H1 (cell line): Measurements from ENCODE around the gene ITPR1. TPM values are rescaled to one million over a fixed set of nuclear protein-coding genes. Genes with fewer than 3 reads are reported as not detected.

Experiments
- CTCF ChIA-PET: fragments of 300-600 bp; sonication (Branson Sonifier 250); formaldehyde crosslinking; loops from one replicate; lab custom pipeline; 2021; ENCODE audit not compliant: partially characterized antibody; lab: Charles Lee
- POLR2A ChIA-PET: fragments of 300-600 bp; sonication (Branson Sonifier 250); formaldehyde crosslinking; loops from one replicate; lab custom pipeline; 2021; ENCODE audit warnings: inconsistent platforms; ENCODE audit not compliant: partially characterized antibody; lab: Charles Lee
- DNase-seq, 2 experiments: peaks; one replicate each; pipeline versions ENCODE4 v3.0.0 to v3.0.0-alpha.2; 2010 to 2022; ENCODE audit warnings: low spot score in 2 of 2, low read depth in 1 of 2, mixed read lengths in 1 of 2
- FAIRE-seq: peaks from 2 replicates; lab custom pipeline; 2011; peaks lifted over from hg19 to GRCh38; lab: Jason Lieb, UNC
- H2AFZ ChIP-seq: 2 replicates; pipeline ENCODE4 v1.8.1; 2012; ENCODE audit warnings: low read length, inconsistent platforms
- H2AK5ac ChIP-seq: 2 replicates; pipeline ENCODE4 v1.6.1; 2013; ENCODE audit warnings: low read depth, low read length
- H2BK120ac ChIP-seq: replicated peaks from 2 replicates; pipeline ENCODE3; 2013; ENCODE audit warnings: low read depth, low read length, inconsistent platforms
- H2BK12ac ChIP-seq: 2 replicates; pipeline ENCODE4 v1.6.1; 2013; ENCODE audit warnings: low read depth, low read length
- H2BK15ac ChIP-seq: 2 replicates; pipeline ENCODE4 v1.6.1; 2013; ENCODE audit warnings: low read length
- H2BK20ac ChIP-seq: 2 replicates; pipeline ENCODE4 v1.6.1; 2013; ENCODE audit warnings: low read length
- H2BK5ac ChIP-seq: 2 replicates; pipeline ENCODE4 v1.6.1; 2013; ENCODE audit warnings: low read depth, low read length
- H3K14ac ChIP-seq: 2 replicates; pipeline ENCODE4 v1.6.1; 2013; ENCODE audit warnings: inconsistent platforms; ENCODE audit not compliant: insufficient read length
- H3K18ac ChIP-seq: 2 replicates; pipeline ENCODE4 v1.6.1; 2013; ENCODE audit warnings: low read length; ENCODE audit errors: extremely low read depth
- H3K23ac ChIP-seq: 2 replicates; pipeline ENCODE4 v1.6.1; 2013; ENCODE audit warnings: inconsistent platforms; ENCODE audit not compliant: insufficient read length
- H3K23me2 ChIP-seq: 2 replicates; pipeline ENCODE4 v1.6.1; 2013; ENCODE audit warnings: low read depth, low read length
- H3K27ac ChIP-seq: 2 replicates; pipeline ENCODE4 v1.6.1; 2011; ENCODE audit warnings: low read depth, low read length, inconsistent platforms
- H3K27me3 ChIP-seq, 4 experiments: replicated peaks in 1 of 4; 1 replicate in 1 of 4; 2 replicates in 3 of 4; pipeline versions ENCODE4 v1.6.1 to v1.8.1; 2011 to 2013; ENCODE audit warnings: low read length in 3 of 4, mild to moderate bottlenecking in 3 of 4, inconsistent platforms in 2 of 4, mixed read lengths in 2 of 4, moderate library complexity in 1 of 4; ENCODE audit not compliant: control insufficient read depth in 3 of 4, insufficient read depth in 3 of 4; ENCODE audit errors: extremely low read depth in 1 of 4
- H3K36me3 ChIP-seq, 4 experiments: 2 replicates each; pipeline versions ENCODE4 v1.6.1 to v1.8.1; 2011 to 2013; ENCODE audit warnings: mild to moderate bottlenecking in 4 of 4, low read length in 3 of 4, moderate library complexity in 2 of 4, control low read depth in 1 of 4, inconsistent platforms in 1 of 4; ENCODE audit not compliant: insufficient read depth in 4 of 4, control insufficient read depth in 2 of 4
- H3K4ac ChIP-seq: replicated peaks from 2 replicates; pipeline ENCODE3; 2013; ENCODE audit warnings: low read length, low read depth, mixed read lengths, inconsistent platforms; ENCODE audit not compliant: insufficient read length
- H3K4me1 ChIP-seq, 4 experiments: replicated peaks in 1 of 4; 1 replicate in 1 of 4; 2 replicates in 3 of 4; pipeline versions ENCODE4 v1.6.1 to v1.8.1; 2011 to 2013; ENCODE audit warnings: low read length in 3 of 4, inconsistent platforms in 2 of 4, mixed read lengths in 1 of 4; ENCODE audit not compliant: insufficient read depth in 4 of 4, control insufficient read depth in 3 of 4
- H3K4me2 ChIP-seq, 2 experiments: 2 replicates each; pipeline versions ENCODE4 v1.6.1 to v1.8.1; 2011 to 2013; ENCODE audit warnings: low read depth in 2 of 2, low read length in 2 of 2, control low read depth in 1 of 2, inconsistent platforms in 1 of 2, mild to moderate bottlenecking in 1 of 2; ENCODE audit not compliant: insufficient read depth in 1 of 2
- H3K4me3 ChIP-seq, 4 experiments: fragments of 200-600, 300-600 bp in 1 of 4; sonication (generic), shearing (Covaris generic), sonication (Bioruptor Twin) in 1 of 4; 2 replicates each; pipeline versions ENCODE4 v1.5.1 to v1.8.1; 2011 to 2016; ENCODE audit warnings: low read length in 4 of 4, low read depth in 3 of 4, control low read depth in 2 of 4, inconsistent platforms in 2 of 4, mild to moderate bottlenecking in 2 of 4, mixed read lengths in 1 of 4, moderate library complexity in 1 of 4; ENCODE audit not compliant: insufficient read depth in 2 of 4; ENCODE audit errors: extremely low read depth in 1 of 4
- H3K56ac ChIP-seq: replicated peaks from 2 replicates; pipeline ENCODE3; 2013; ENCODE audit warnings: low read depth, mild to moderate bottlenecking, mixed read lengths, low read length, inconsistent platforms; ENCODE audit not compliant: insufficient read length
- H3K79me1 ChIP-seq: 2 replicates; pipeline ENCODE4 v1.6.1; 2013; ENCODE audit warnings: low read depth, low read length, control low read depth
- H3K79me2 ChIP-seq, 2 experiments: 2 replicates each; pipeline versions ENCODE4 v1.6.1 to v1.8.1; 2012 to 2013; ENCODE audit warnings: low read length in 2 of 2, mild to moderate bottlenecking in 2 of 2, inconsistent platforms in 1 of 2; ENCODE audit not compliant: insufficient read depth in 2 of 2, control insufficient read depth in 1 of 2
- H3K9ac ChIP-seq, 4 experiments: replicated peaks in 1 of 4; 1 replicate in 1 of 4; 2 replicates in 3 of 4; pipeline versions ENCODE4 v1.6.1 to v1.8.1; 2011 to 2013; ENCODE audit warnings: low read depth in 3 of 4, low read length in 3 of 4, control low read depth in 2 of 4, mild to moderate bottlenecking in 2 of 4, moderate library complexity in 2 of 4, inconsistent platforms in 1 of 4; ENCODE audit errors: extremely low read depth in 1 of 4
- H3K9me3 ChIP-seq, 2 experiments: 2 replicates each; pipeline versions ENCODE4 v1.6.1 to v1.8.1; 2012 to 2013; ENCODE audit warnings: mild to moderate bottlenecking in 2 of 2, moderate library complexity in 2 of 2, control low read depth in 1 of 2, inconsistent platforms in 1 of 2, low read depth in 1 of 2, low read length in 1 of 2, mixed read lengths in 1 of 2; ENCODE audit not compliant: insufficient read depth in 2 of 2
- H4K20me1 ChIP-seq, 2 experiments: replicated peaks in 1 of 2; 2 replicates each; pipeline versions ENCODE3 to v1.8.1; 2011 to 2013; ENCODE audit warnings: inconsistent platforms in 2 of 2, low read length in 2 of 2, mild to moderate bottlenecking in 1 of 2; ENCODE audit not compliant: insufficient read depth in 2 of 2, control insufficient read depth in 1 of 2
- H4K5ac ChIP-seq: 2 replicates; pipeline ENCODE4 v1.6.1; 2013; ENCODE audit warnings: low read length, low read depth, mixed read lengths, inconsistent platforms; ENCODE audit not compliant: insufficient read length
- H4K8ac ChIP-seq: 2 replicates; pipeline ENCODE4 v1.8.0; 2013; ENCODE audit warnings: mild to moderate bottlenecking, moderate library complexity, low read length, inconsistent platforms; ENCODE audit not compliant: insufficient read depth; ENCODE audit errors: extremely low read depth
- H4K91ac ChIP-seq: replicated peaks from 2 replicates; pipeline ENCODE3; 2013; ENCODE audit warnings: low read length, mixed read lengths, inconsistent platforms; ENCODE audit not compliant: insufficient read length
- CBX8 ChIP-seq: fragments of 300-800, 300-1000 bp; sonication (generic); IDR thresholded peaks from 2 replicates; pipeline ENCODE4 v1.7.1; 2016; ENCODE audit warnings: low read depth, low read length, borderline replicate concordance
- CEBPB ChIP-seq: IDR thresholded peaks from 2 replicates; pipeline ENCODE4 v1.6.1; 2012; ENCODE audit warnings: low read depth, low read length
- JUN ChIP-seq: IDR thresholded peaks from 2 replicates; pipeline ENCODE4 v1.6.1; 2011; ENCODE audit warnings: low read depth, mild to moderate bottlenecking, improper control_type of control experiment, low read length
- KDM1A ChIP-seq: fragments of 200-600, 300-600 bp; sonication (generic); IDR thresholded peaks from 2 replicates; pipeline ENCODE4 v1.7.1; 2016; ENCODE audit warnings: mild to moderate bottlenecking, low read length, borderline replicate concordance
- RXRA ChIP-seq: IDR thresholded peaks from 2 replicates; pipeline ENCODE4 v1.6.1; 2011; ENCODE audit warnings: low read depth, mild to moderate bottlenecking, low read length, moderate library complexity; ENCODE audit not compliant: insufficient read depth
- TBP ChIP-seq: IDR thresholded peaks from 2 replicates; pipeline ENCODE4 v1.6.1; 2011; ENCODE audit warnings: low read depth, low read length, improper control_type of control experiment
- ZNF274 ChIP-seq: IDR thresholded peaks from 2 replicates; pipeline ENCODE4 v1.7.0; 2012; ENCODE audit warnings: low read length, borderline replicate concordance; ENCODE audit errors: extremely low read depth
- WGBS, 2 experiments: shearing (Covaris generic) in 1 of 2; methylation state at CpG; one replicate each; pipeline versions ENCODE4 v1.1.6 to v1.1.7; 2013 to 2015; ENCODE audit warnings: low lambda C conversion rate in 2 of 2, mixed read lengths in 2 of 2, inconsistent platforms in 1 of 2, low coverage in 1 of 2, missing lambda C conversion rate in 1 of 2; ENCODE audit not compliant: insufficient replicate concordance in 2 of 2, insufficient coverage in 1 of 2, insufficient read length in 1 of 2; ENCODE audit errors: extremely low coverage in 1 of 2, missing lambda C conversion rate in 1 of 2; 5-methylcytosine and 5-hydroxymethylcytosine counted together
- polyA plus RNA-seq, 7 experiments: library from polyadenylated mRNA; depleted of rRNA in 3 of 7; stranded (reverse) in 5 of 7; unstranded in 2 of 7; fragments of >200 nt in 5 of 7; fragments of 200-250 nt in 2 of 7; gene quantifications; 1 replicate in 5 of 7; 2 replicates in 1 of 7; 4 replicates in 1 of 7; pipeline versions ENCODE4 v1.2.1 to v1.2.3, GENCODE V29; 2011 to 2013; ENCODE audit warnings: missing spikeins in 2 of 7, mixed read lengths in 2 of 7
- total RNA-seq: library from RNA; stranded (reverse); fragmentation: NEBNext Ultra II Directional; extraction: Animal tissue kit (Norgen Biotek cat#: 25700); gene quantifications from 2 replicates; pipeline ENCODE4 v1.2.1, GENCODE V29; 2021

ITPR1 gene
- total and polyA plus RNA-seq, 2 of the 8 experiments (the other 6 are each of a cell fraction or from before 2014, with no cell fraction given): 2.5 to 16.3 TPM

GRCh38 chr3:4714045-4714444 is 220.9 kb downstream of the ITPR1 start:
- H4K5ac ChIP-seq: no peak overlapping the region
- H3K18ac ChIP-seq: no peak overlapping the region
- no peak overlapping the region for H3K4ac ChIP-seq
- H2BK5ac ChIP-seq: no peak overlapping the region
- TF ChIP-seq CEBPB (no peak), TBP (no peak), JUN (no peak), CBX8 (no peak), RXRA (no peak), KDM1A (no peak), ZNF274 (no peak)
- H3K23me2 ChIP-seq: no peaks in the 10 kb centered on the region
- POLR2A ChIA-PET: interaction anchor here (0.9 kb wide), 1 partner anchor 312 kb away, joined by 3 read pairs; no protein-coding TSS in a partner anchor
- H3K27ac ChIP-seq: no peak overlapping the region
- 95% methylated on average over 7 of the region's 7 CpGs; no CpG with 5 or more reads in 1 of the 2 experiments for WGBS, 2 experiments
- no peak overlapping the region for H2BK12ac ChIP-seq
- H2BK120ac ChIP-seq: no peak overlapping the region
- FAIRE-seq: no peak
- H3K36me3 ChIP-seq: no peaks in the 10 kb centered on the region
- no peak overlapping the region for H3K4me3 ChIP-seq
- H3K27me3 ChIP-seq: no peaks in the 10 kb centered on the region
- DNase-seq: no peak
- no peak overlapping the region for H3K23ac ChIP-seq
- H3K9ac ChIP-seq: no peak overlapping the region
- H3K4me2 ChIP-seq: no peak overlapping the region
- no peaks in the 10 kb centered on the region for H3K9me3 ChIP-seq
- H2AK5ac ChIP-seq: no peak overlapping the region
- no peaks in the 10 kb centered on the region for H4K20me1 ChIP-seq
- CTCF ChIA-PET: interaction anchor here (0.7 to 1.9 kb wide), 11 partner anchors 9 to 408 kb away, joined by 3 to 11 read pairs (median 3); no protein-coding TSS in a partner anchor
- peaks cover 0 to 3% (median 1%) of the 10 kb centered on the region in 4 experiments; a peak in 4 of 7 replicates for H3K4me1 ChIP-seq
- H3K79me1 ChIP-seq: no peaks in the 10 kb centered on the region
- no peak overlapping the region for H2AFZ ChIP-seq
- H4K8ac ChIP-seq: no peak overlapping the region
- H3K14ac ChIP-seq: no peak overlapping the region
- no peak overlapping the region for H2BK15ac ChIP-seq
- H2BK20ac ChIP-seq: no peak overlapping the region
- no peak overlapping the region for H3K56ac ChIP-seq
- no peak overlapping the region for H4K91ac ChIP-seq
- no peaks in the 10 kb centered on the region for H3K79me2 ChIP-seq
